ENCODE results near the gene MYB.

DNA sequence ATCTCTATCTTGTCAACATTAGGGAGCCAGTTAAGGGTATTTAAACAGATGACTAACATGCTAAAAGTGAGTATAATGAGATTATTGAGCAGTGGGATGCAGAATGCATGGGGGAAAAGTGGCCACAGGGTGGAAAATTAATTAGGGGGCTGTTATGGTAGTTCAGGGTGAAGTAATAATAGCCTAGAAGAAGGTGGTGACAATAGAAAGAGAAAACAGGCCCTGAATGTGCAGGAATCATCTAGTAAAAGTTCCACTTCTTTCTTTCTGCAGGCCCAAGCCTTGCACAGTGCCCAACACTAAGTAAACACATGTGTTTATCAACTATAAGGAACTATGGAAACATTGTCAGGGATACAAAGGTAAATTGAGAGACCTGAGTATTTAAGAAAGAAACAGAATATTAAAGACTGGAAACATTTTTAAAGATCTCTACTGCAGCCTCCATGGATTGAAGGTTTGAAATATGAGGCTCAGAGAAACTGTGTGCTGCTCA is 7.1 kb upstream of the MYB start:
- TF ChIP-seq POLR2A (IDR thresholded peaks at IDR 0.05) (no peak), POLR2AphosphoS5 (IDR thresholded peaks at IDR 0.05) (no peak)
- TF ChIP-seq, protein P1, sequence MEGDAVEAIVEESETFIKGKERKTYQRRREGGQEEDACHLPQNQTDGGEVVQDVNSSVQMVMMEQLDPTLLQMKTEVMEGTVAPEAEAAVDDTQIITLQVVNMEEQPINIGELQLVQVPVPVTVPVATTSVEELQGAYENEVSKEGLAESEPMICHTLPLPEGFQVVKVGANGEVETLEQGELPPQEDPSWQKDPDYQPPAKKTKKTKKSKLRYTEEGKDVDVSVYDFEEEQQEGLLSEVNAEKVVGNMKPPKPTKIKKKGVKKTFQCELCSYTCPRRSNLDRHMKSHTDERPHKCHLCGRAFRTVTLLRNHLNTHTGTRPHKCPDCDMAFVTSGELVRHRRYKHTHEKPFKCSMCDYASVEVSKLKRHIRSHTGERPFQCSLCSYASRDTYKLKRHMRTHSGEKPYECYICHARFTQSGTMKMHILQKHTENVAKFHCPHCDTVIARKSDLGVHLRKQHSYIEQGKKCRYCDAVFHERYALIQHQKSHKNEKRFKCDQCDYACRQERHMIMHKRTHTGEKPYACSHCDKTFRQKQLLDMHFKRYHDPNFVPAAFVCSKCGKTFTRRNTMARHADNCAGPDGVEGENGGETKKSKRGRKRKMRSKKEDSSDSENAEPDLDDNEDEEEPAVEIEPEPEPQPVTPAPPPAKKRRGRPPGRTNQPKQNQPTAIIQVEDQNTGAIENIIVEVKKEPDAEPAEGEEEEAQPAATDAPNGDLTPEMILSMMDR (IDR thresholded peaks at IDR 0.05): no peak

Measured in prostate gland (tissue), 2 donors.